ENCODE results near the gene TAF11L7. TPM values are rescaled to one million over a fixed set of nuclear protein-coding genes. Genes with fewer than 3 reads are reported as not detected.
"Not testable (repeated sequence)": the region's sequence is repeated elsewhere in the genome, so short reads cannot be mapped to it uniquely, and the experiment has no call there.

TAF11L7 gene
- total and polyA plus RNA-seq, 8 donors = not detected

DNA sequence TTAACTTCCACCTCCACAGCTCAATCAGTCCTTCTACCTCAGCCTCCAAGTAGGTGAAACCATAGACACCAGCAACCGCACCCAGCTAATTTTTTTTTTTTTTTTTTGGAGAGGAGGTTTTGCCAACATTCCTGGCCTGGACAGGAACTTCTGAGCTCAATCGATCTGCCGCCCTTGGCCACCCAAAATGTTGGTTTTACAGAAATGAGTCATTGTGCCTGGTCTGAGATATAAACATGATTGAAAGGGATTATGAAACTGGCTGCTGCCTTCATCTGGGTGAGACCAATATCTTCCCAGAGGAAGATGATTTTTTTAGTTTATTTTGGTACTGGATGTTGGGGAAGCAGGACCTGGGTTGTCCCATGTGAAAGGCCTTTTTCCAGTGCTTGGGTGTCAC, 33.8 kb upstream of the TAF11L7 start:
- intact Hi-C loops (cut with DNase I; ENCODE audit: low total_unique reads) = no loop called here
- Histone ChIP-seq H3K4me3 (no peak overlapping the region), H3K36me3 (no peaks in the 10 kb centered on the region), H3K27me3 (no peaks in the 10 kb centered on the region), H3K4me1 (no peaks in the 10 kb centered on the region), H3K27ac (no peak overlapping the region), H3K9me3 (no peaks in the 10 kb centered on the region)
- TF ChIP-seq POLR2AphosphoS5 (IDR thresholded peaks at IDR 0.05) = no peak
- TF ChIP-seq EP300 (IDR thresholded peaks at IDR 0.05) = no peak
- TF ChIP-seq, protein P1, sequence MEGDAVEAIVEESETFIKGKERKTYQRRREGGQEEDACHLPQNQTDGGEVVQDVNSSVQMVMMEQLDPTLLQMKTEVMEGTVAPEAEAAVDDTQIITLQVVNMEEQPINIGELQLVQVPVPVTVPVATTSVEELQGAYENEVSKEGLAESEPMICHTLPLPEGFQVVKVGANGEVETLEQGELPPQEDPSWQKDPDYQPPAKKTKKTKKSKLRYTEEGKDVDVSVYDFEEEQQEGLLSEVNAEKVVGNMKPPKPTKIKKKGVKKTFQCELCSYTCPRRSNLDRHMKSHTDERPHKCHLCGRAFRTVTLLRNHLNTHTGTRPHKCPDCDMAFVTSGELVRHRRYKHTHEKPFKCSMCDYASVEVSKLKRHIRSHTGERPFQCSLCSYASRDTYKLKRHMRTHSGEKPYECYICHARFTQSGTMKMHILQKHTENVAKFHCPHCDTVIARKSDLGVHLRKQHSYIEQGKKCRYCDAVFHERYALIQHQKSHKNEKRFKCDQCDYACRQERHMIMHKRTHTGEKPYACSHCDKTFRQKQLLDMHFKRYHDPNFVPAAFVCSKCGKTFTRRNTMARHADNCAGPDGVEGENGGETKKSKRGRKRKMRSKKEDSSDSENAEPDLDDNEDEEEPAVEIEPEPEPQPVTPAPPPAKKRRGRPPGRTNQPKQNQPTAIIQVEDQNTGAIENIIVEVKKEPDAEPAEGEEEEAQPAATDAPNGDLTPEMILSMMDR (IDR thresholded peaks at IDR 0.05) = no peak
- TF ChIP-seq POLR2A (IDR thresholded peaks at IDR 0.05) = no peak
- DNase-seq = no peak
- 76 to 93% (median 81%) methylated on average over 3 of the region's 3 CpGs for WGBS, 5 donors

DNA sequence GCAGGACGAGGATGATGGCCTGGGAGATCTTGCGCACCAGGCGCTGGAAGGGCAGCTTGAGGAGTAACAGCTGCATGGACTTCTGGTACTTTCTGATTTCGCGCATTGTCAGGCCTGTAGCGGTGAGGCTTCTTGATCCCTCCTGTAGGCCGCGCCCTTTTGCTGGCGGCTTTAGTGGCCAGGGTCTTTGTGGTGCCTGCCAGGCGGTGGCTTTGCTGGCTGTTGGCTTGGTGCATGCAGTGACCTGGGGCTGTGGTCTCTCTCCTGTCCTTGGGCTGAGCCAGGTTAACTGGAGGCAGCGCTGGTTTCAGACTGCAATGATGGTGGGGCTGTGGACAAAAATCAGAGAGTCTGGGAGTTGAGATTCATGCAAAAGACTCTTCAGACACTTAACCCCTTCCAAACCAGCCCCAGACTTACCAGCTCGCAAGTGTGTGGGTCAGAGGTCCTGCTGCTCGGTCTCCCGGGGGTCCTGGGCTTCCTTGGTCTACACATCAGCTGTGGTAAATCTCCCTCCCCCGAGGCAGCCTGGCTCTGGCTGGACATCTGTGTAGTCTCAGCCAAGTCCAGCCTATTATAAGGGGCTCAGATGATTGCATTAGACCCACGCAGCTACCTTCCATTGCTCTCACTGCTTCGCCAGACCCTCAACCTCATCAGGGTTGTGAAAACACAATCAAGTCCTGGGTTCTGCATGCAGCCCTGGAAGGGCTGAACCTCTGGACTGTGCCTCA, 29.5 kb upstream of the TAF11L7 start:
- Histone ChIP-seq H3K9me3 (no peaks in the 10 kb centered on the region), H3K4me3 (no peak overlapping the region), H3K4me1 (no peaks in the 10 kb centered on the region), H3K27me3 (no peaks in the 10 kb centered on the region), H3K27ac (no peak overlapping the region), H3K36me3 (no peaks in the 10 kb centered on the region)
- TF ChIP-seq POLR2AphosphoS5 (IDR thresholded peaks at IDR 0.05) (no peak), EP300 (IDR thresholded peaks at IDR 0.05) (no peak), POLR2A (IDR thresholded peaks at IDR 0.05) (no peak)
- TF ChIP-seq, protein P1 (IDR thresholded peaks at IDR 0.05) = no peak
- no peak for DNase-seq
- intact Hi-C loops (cut with DNase I; ENCODE audit: low total_unique reads) = no loop called here
- 73 to 93% (median 92%) methylated on average over 2 to 17 of the region's 17 CpGs for WGBS, 5 donors

DNA sequence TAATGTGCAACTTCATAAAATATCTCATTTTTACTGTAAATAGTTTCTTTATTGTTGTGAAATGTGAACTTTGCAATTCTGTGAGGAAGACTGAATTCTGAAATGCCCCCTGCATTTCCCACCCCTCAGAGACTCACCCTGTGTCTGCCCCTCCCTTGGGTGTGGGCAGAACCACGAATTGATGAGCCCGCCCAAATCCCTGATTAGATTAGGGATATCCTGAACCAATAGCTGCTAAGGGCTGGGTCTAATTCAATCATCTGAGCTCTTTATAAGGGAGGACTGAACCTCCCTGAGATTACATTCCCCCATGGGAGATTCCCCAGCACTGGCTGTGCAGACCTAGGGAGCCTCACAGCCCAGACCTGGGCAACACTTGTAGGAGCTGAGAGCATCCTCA, 24.5 kb upstream of the TAF11L7 start, which contains the start of gene TAF11L12:
Gene TAF11L12, plus strand, starts transcription at position 301 of the 400 bp plus-strand sequence.
- H3K27me3 ChIP-seq; intact Hi-C loops (cut with DNase I; ENCODE audit: low total_unique reads); DNase-seq; H3K4me3 ChIP-seq; H3K27ac ChIP-seq; H3K36me3 ChIP-seq; H3K9me3 ChIP-seq; H3K4me1 ChIP-seq: not testable (repeated sequence)
- 43 to 80% (median 60%) methylated on average over 1 to 2 of the region's 2 CpGs for WGBS, 5 donors

DNA sequence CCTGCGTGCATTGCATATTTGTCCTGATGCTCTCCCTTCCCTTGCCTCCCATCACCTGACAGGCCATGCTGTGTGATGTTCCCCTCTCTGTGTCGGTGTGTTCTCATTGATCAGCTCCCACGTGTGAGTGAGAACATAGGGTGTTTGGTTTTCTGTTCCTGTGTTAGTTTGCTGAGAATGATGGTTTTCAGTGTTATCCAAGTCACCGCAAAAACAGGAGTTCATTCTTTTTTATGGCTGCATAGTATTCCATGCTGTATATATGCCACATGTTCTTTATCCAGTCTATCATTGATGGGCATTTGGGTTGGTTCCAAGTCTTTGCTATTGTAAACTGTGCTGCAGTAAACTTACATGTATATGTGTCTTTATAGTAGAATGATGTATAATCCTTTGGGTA, 21.9 kb upstream of the TAF11L7 start:
- H3K27me3 ChIP-seq; DNase-seq; H3K4me3 ChIP-seq; H3K9me3 ChIP-seq; H3K27ac ChIP-seq; intact Hi-C loops (cut with DNase I; ENCODE audit: low total_unique reads); H3K4me1 ChIP-seq; H3K36me3 ChIP-seq: not testable (repeated sequence)
- WGBS, 5 donors = 80 to 94% (median 91%) methylated on average over 3 to 4 of the region's 4 CpGs

DNA sequence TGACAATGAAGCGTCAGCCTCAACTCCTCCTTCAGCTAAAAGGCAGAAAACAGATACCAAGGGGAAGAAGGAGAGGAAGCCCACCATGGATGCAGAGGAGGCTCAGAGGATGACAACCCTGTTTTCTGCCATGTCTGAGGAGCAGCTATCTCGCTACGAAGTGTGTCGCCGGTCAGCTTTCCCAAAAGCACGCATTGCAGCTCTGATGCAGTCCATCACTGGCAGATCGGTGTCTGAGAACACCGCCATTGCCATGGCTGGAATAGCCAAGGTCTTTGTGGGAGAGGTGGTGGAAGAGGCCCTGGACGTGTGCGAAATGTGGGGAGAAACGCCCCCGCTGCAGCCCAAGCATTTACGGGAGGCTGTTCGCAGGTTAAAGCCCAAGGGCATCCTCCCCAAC, 19.4 kb upstream of the TAF11L7 start:
- Histone ChIP-seq H3K27ac (no peak overlapping the region), H3K27me3 (no peaks in the 10 kb centered on the region), H3K9me3 (peaks cover 0 to 4% (median 0%) of the 10 kb centered on the region in 4 donors), H3K4me1 (no peaks in the 10 kb centered on the region), H3K36me3 (no peaks in the 10 kb centered on the region), H3K4me3 (no peak overlapping the region)
- TF ChIP-seq POLR2AphosphoS5 (IDR thresholded peaks at IDR 0.05) (no peak), EP300 (IDR thresholded peaks at IDR 0.05) (no peak), POLR2A (IDR thresholded peaks at IDR 0.05) (no peak)
- TF ChIP-seq, protein P1 (IDR thresholded peaks at IDR 0.05) = no peak
- 94 to 96% (median 95%) methylated on average over 13 to 14 of the region's 14 CpGs for WGBS, 5 donors
- intact Hi-C loops (cut with DNase I; ENCODE audit: low total_unique reads) = no loop called here
- no peak for DNase-seq

DNA sequence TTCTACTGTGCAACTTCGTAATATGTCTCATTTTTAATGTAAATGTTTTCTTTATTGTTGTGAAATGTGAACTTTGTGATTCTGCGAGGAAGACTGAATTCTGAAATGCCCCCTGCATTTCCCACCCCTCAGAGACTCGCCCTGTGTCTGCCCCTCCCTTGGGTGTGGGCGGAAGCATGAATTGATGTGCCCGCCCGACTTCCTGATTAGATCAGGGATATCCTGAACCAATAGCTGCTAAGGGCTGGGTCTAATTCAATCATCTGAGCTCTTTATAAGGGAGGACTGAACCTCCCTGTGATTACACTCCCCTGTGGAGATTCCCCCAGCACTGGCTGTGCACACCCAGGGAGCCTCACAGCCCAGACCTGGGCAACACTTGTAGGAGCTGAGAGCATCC, 18.3 kb upstream of the TAF11L7 start, which contains the start of gene TAF11L11:
Gene TAF11L11, plus strand, starts transcription at position 304 of the 400 bp plus-strand sequence.
- DNase-seq; H3K27ac ChIP-seq; H3K36me3 ChIP-seq; H3K9me3 ChIP-seq; H3K4me1 ChIP-seq; intact Hi-C loops (cut with DNase I; ENCODE audit: low total_unique reads); H3K27me3 ChIP-seq; H3K4me3 ChIP-seq: not testable (repeated sequence)
- WGBS, 5 donors = 43 to 67% (median 57%) methylated on average over 6 of the region's 6 CpGs

DNA sequence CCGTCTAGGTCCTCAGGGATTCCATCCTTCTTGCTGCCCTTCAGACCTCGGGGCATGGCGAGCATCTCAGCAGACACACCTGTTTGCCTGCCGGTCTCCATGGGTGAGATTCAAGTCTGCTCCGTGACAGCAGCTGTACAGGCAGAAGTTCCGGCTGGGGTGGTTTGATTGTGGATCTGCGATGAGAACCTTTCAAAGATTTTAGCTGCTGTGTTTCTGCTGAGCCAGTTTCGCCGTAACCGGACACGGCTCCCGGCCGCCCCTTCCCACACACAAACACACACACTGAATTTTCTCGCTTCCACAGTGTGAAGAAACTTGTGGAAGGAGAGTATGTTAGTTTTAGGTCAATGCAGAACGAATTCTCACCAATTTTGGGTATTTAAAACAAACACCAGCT, 12.2 kb upstream of the TAF11L7 start, which contains the start of gene TAF11L10:
Gene TAF11L10, minus strand, starts transcription at position 101 of the 400 bp plus-strand sequence.
- H3K27me3 ChIP-seq; H3K36me3 ChIP-seq; H3K4me3 ChIP-seq; DNase-seq; intact Hi-C loops (cut with DNase I; ENCODE audit: low total_unique reads); H3K27ac ChIP-seq; H3K4me1 ChIP-seq; H3K9me3 ChIP-seq: not testable (repeated sequence)
- WGBS, 5 donors = no CpG with 5 or more reads among the region's 15 CpGs

DNA sequence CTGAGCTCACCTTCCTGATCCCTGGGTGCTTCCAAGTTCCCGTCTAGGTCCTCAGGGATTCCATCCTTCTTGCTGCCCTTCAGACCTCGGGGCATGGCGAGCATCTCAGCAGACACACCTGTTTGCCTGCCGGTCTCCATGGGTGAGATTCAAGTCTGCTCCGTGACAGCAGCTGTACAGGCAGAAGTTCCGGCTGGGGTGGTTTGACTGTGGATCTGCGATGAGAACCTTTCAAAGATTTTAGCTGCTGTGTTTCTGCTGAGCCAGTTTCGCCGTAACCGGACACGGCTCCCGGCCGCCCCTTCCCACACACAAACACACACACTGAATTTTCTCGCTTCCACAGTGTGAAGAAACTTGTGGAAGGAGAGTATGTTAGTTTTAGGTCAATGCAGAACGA, 8.7 kb upstream of the TAF11L7 start, which contains the start of gene TAF11L9:
Gene TAF11L9, minus strand, starts transcription at position 140 of the 400 bp plus-strand sequence.
- 91 to 98% (median 92%) methylated on average over 5 to 13 of the region's 15 CpGs for WGBS, 5 donors
- H3K9me3 ChIP-seq; H3K36me3 ChIP-seq; intact Hi-C loops (cut with DNase I; ENCODE audit: low total_unique reads); H3K27me3 ChIP-seq; H3K4me3 ChIP-seq; H3K27ac ChIP-seq; H3K4me1 ChIP-seq; DNase-seq: not testable (repeated sequence)

Data from stomach (tissue), 9 donors.